Measurements from ENCODE around the gene SEMA4D.

DNA sequence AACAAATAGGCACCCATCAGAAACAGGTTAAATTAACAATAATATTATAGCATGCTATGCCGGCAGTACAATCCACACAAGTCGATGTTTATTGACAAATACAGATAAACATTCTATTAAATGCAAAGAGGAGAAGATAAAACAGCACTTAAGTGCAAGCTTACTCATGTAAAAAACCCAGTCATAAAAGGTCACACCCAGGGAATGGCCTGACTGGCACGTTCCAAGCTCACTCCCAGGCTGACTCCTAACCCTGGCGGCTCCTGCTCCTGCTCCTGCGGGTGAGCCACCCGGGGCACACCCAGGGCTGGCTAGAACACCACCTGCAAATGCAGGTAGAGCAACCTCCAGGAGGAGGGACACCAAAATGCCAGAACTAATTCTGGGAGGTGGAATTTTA, 66.9 kb downstream of the SEMA4D start:
- TF ChIP-seq, protein P1, sequence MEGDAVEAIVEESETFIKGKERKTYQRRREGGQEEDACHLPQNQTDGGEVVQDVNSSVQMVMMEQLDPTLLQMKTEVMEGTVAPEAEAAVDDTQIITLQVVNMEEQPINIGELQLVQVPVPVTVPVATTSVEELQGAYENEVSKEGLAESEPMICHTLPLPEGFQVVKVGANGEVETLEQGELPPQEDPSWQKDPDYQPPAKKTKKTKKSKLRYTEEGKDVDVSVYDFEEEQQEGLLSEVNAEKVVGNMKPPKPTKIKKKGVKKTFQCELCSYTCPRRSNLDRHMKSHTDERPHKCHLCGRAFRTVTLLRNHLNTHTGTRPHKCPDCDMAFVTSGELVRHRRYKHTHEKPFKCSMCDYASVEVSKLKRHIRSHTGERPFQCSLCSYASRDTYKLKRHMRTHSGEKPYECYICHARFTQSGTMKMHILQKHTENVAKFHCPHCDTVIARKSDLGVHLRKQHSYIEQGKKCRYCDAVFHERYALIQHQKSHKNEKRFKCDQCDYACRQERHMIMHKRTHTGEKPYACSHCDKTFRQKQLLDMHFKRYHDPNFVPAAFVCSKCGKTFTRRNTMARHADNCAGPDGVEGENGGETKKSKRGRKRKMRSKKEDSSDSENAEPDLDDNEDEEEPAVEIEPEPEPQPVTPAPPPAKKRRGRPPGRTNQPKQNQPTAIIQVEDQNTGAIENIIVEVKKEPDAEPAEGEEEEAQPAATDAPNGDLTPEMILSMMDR (IDR thresholded peaks at IDR 0.05; ENCODE audit: low read depth, low read length): no peak
- TF ChIP-seq POLR2A (IDR thresholded peaks at IDR 0.05; ENCODE audit: extremely low read depth, insufficient read length): no peak

Data from NB4 (cell line).